ACC112 (cell line): ENCODE results near the gene INA.
"Not testable (repeated sequence)": the region's sequence is repeated elsewhere in the genome, so short reads cannot be mapped to it uniquely, and the experiment has no call there.

ENCODE experiments used
- H2AFZ ChIP-seq: fragments of 200-600 bp; sonication (generic); one replicate; pipeline ENCODE4 v1.6.0; 2017; ENCODE audit warnings: antibody characterized with exemption, low read length; ENCODE audit not compliant: unreplicated experiment
- H3K27ac ChIP-seq: fragments of 200-600 bp; sonication (generic); 2 replicates; pipeline ENCODE4 v1.5.1; 2014; ENCODE audit warnings: low read depth, mild to moderate bottlenecking, antibody characterized with exemption, low read length, moderate library complexity
- H3K27me3 ChIP-seq: fragments of 200-600 bp; sonication (generic); 2 replicates; pipeline ENCODE4 v1.6.1; 2014; ENCODE audit warnings: mild to moderate bottlenecking, antibody characterized with exemption, low read length, moderate library complexity, mixed read lengths; ENCODE audit not compliant: insufficient read depth
- H3K36me3 ChIP-seq: fragments of 200-600 bp; sonication (generic); 2 replicates; pipeline ENCODE4 v1.6.1; 2016; ENCODE audit warnings: mild to moderate bottlenecking, antibody characterized with exemption, low read length, moderate library complexity, mixed read lengths; ENCODE audit not compliant: insufficient read depth
- H3K4me1 ChIP-seq: fragments of 200-600 bp; sonication (generic); one replicate; pipeline ENCODE4 v1.6.1; 2016; ENCODE audit warnings: low read length, mixed read lengths; ENCODE audit not compliant: insufficient read depth, unreplicated experiment, control insufficient read depth
- H3K4me3 ChIP-seq: fragments of 200-600 bp; sonication (generic); 2 replicates; pipeline ENCODE4 v1.5.1; 2014; ENCODE audit warnings: mild to moderate bottlenecking, low read depth, low read length
- H3K79me2 ChIP-seq: fragments of 200-600 bp; sonication (generic); one replicate; pipeline ENCODE4 v1.6.0; 2016; ENCODE audit warnings: low read length; ENCODE audit not compliant: control insufficient read depth, unreplicated experiment, insufficient read depth

Gene INA

DNA sequence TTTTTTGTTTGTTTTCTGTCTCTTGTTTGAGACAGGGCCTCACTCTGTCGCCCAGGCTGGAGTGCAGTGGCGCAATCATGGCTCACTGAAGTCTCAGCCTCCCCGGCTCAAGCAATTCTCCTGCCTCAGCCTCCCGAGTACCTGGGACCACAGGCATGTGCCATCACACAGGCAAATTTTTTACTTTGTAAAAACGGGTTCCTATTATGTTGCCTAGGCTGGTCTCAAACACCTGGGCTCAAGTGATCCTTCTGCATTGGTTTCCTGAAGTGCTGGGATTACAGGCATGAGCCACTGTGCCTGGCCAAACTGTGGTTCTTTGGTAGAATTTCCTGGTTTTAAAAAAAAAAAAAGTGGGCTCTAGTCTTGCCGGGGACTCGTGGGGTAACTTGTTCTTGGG is 31.4 kb upstream of the INA start, which contains the start of gene RPEL1:
TSS of gene RPEL1 (plus strand) at position 301 of the 400 bp plus-strand sequence. CDS start 110 bp downstream, outside the sequence.
- peaks cover 14% of the 10 kb centered on the region for H3K4me1 ChIP-seq
- not testable (repeated sequence) for H3K79me2 ChIP-seq, H3K36me3 ChIP-seq, H2AFZ ChIP-seq, H3K27me3 ChIP-seq, H3K4me3 ChIP-seq, H3K27ac ChIP-seq

DNA sequence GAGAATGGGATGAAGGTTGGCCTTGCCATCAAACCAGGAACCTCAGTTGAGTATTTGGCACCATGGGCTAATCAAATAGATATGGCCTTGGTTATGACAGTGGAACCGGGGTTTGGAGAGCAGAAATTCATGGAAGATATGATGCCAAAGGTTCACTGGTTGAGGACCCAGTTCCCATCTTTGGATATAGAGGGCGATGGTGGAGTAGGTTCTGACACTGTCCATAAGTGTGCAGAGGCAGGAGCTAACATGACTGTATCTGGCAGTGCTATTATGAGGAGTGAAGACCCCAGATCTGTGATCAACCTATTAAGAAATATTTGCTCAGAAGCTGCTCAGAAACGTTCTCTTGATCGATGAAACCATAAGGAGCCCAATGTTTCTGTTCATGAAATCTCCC is 30.6 kb upstream of the INA start:
- Histone ChIP-seq H2AFZ (no peak overlapping the region), H3K36me3 (no peaks in the 10 kb centered on the region), H3K27me3 (no peaks in the 10 kb centered on the region), H3K4me1 (peaks cover 11% of the 10 kb centered on the region), H3K79me2 (no peaks in the 10 kb centered on the region), H3K27ac (no peak overlapping the region), H3K4me3 (no peak overlapping the region)

DNA sequence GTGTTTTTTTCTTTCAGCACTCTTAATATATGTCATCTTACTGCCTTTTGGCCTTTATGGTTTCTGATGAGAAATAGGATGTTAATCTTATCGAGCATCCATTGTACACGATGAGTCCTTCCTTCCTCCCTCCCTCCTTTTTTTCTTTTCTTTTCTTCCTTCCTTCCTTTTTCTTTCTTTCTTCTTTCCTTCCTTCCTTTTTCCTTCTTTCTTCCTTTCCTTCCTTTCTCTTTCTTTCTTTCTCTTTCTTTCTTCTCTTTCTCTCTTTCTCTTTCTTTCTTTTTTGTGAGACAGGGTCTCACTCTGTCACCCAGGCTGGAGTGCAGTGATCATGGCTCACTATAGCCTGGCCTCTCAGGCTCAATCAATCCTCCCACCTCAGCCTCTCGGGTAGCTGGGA is 22.8 kb upstream of the INA start:
- no peak overlapping the region for H3K4me3 ChIP-seq
- H3K27ac ChIP-seq = no peak overlapping the region
- peaks cover 4% of the 10 kb centered on the region for H3K4me1 ChIP-seq

DNA sequence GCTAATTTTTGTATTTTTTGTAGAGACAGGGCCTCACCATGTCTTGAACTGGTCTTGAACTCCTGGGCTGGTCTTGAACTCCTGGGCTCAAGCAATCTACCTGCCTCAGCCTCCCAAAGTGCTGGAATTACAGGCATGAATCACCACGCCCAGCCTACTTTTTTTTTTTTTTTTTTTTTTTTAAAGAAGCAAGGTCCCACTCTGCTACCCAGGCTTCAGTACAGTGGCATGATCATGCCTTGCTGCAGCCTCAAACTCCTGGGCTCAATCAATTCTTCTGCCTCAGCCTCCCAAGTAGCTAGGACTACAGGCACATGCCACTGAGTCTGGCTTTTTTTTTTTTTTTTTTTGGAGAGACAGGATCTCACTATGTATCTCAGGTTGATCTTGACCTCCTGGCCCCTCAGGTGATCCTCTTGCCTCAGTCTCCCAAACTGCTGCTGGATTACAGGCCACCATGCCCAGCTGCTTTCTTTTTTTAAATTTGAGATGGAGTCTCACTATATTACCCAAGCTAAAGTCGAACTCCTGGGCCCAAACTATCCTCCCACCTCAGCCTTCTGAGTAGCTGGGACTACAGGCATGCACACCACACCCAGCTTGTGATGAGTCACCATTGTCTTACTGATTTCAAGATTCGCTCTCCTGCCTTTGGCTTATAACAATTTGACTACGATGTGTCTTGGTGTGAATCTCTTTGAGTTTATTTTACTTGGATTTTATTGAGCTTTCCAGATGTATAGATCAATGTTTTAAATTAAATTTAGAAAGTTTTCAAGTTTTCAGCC is 22.2 kb upstream of the INA start:
- Histone ChIP-seq H2AFZ (no peak overlapping the region), H3K36me3 (no peaks in the 10 kb centered on the region), H3K79me2 (no peaks in the 10 kb centered on the region), H3K4me1 (peaks cover 4% of the 10 kb centered on the region), H3K4me3 (no peak overlapping the region), H3K27me3 (no peaks in the 10 kb centered on the region), H3K27ac (no peak overlapping the region)

More for the DNA sequence above, 22.8 kb upstream of the INA start:
- no peaks in the 10 kb centered on the region for H3K27me3 ChIP-seq
- no peaks in the 10 kb centered on the region for H3K36me3 ChIP-seq
- H3K79me2 ChIP-seq = no peaks in the 10 kb centered on the region
- no peak overlapping the region for H2AFZ ChIP-seq

DNA sequence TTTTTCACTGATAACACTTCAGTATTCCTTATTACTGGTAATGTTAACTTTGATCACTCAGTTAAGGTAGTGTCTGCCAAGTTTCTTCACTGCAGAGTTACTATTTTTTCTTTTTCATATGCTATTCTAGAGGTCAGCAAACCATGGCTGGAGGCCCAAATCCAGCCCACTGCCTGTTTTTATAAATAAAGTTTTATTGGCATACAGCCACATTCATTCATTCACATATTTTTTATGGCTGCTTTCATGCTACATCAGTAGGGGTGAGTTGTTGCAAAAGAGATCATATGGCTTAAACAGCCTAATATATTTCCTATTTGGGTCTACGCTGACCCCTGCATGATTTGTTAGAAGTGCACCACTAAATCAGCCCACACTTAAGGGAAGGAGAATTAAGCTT is 20.3 kb upstream of the INA start:
- Histone ChIP-seq H3K4me1 (peaks cover 4% of the 10 kb centered on the region), H3K4me3 (no peak overlapping the region), H3K36me3 (no peaks in the 10 kb centered on the region), H3K79me2 (no peaks in the 10 kb centered on the region), H3K27ac (no peak overlapping the region), H2AFZ (no peak overlapping the region), H3K27me3 (no peaks in the 10 kb centered on the region)

DNA sequence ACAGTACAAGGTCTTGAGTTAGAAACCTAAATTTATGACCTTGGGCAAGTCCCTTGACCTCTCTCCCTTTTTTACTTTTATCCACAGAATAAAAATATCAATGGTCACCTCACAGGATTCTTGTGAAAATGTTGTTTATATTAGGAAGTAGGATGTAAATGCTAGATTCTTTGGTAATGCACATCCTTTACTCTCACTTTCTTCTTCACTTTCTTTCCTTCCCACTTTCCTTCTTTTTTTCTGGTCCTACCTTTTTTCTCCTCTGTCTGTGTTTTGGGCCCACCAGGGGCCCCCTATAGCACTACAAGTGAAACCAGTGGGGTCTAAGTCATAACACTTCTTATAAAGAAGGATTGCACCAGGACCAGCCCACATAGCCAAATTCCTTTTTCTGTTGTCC is 19.1 kb upstream of the INA start:
- Histone ChIP-seq H3K27ac (no peak overlapping the region), H3K27me3 (no peaks in the 10 kb centered on the region), H2AFZ (no peak overlapping the region), H3K79me2 (no peaks in the 10 kb centered on the region), H3K4me3 (no peak overlapping the region), H3K4me1 (peaks cover 4% of the 10 kb centered on the region), H3K36me3 (no peaks in the 10 kb centered on the region)

DNA sequence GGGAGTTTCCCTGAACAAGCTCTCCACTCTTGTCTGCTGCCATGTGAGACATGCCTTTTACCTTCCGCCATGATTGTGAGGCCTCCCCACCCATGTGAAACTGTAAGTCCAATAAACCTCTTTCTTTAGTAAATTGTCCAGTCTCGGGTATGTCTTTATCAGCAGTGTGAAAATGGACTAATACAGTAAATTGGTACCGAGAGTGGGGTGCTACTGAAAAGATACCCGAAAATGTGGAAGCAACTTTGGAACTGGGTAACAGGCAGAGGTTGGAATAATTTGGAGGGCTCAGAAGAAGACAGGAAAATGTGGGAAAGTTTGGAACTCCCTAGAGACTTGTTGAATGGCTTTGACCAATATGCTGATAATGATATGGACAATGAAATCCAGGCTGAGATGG is 18.0 kb upstream of the INA start:
- H3K79me2 ChIP-seq, H3K4me1 ChIP-seq, H3K4me3 ChIP-seq, H2AFZ ChIP-seq, H3K36me3 ChIP-seq, H3K27ac ChIP-seq, H3K27me3 ChIP-seq: not testable (repeated sequence)

DNA sequence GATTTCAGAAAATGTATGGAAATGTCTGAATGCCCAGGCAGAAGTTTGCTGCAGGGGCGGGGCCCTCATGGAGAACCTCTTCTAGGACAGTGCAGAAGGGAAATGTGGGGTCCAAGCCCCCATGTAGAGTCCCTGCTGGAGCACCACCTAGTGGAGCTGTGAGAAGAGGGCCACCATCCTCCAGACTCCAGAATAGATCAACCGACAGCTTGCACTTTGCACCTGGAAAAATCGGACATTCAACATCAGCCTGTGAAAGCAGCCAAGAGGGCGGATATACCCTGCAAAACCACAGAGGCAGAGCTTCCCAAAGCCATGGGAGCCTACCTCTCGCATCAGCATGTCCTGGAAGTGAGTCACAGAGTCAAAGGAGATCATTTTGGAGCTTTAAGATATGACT is 16.9 kb upstream of the INA start:
- Histone ChIP-seq H3K36me3 (no peaks in the 10 kb centered on the region), H3K79me2 (no peaks in the 10 kb centered on the region), H3K4me1 (peaks cover 2% of the 10 kb centered on the region), H2AFZ (no peak overlapping the region), H3K27ac (no peak overlapping the region), H3K27me3 (peaks cover 7% of the 10 kb centered on the region; the same call in 1 of the 2 replicates), H3K4me3 (no peak overlapping the region)

DNA sequence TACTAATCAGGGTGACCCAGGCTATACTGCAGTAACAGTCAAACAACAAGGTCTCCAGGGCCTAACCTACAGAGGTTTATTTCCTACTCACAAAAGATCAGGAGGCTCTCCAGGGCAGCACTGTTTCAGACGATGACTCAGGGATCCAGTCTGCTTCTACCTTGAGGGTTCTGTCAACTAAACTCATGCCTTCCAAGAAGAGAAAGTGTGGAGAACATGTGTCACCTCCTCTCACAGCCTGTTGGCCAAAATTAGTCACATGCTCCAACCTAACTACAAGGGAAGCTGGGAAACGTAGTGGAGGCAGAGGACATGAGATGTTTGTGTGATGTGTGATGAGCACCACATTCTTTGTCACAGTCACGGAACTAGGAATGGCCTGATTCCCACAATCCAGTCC is 14.7 kb upstream of the INA start:
- no peaks in the 10 kb centered on the region for H3K36me3 ChIP-seq
- H3K4me3 ChIP-seq = no peak overlapping the region
- H2AFZ ChIP-seq = no peak overlapping the region
- H3K79me2 ChIP-seq = no peaks in the 10 kb centered on the region
- no peak overlapping the region for H3K27ac ChIP-seq
- H3K4me1 ChIP-seq = no peaks in the 10 kb centered on the region
- H3K27me3 ChIP-seq = peaks cover 17% of the 10 kb centered on the region

DNA sequence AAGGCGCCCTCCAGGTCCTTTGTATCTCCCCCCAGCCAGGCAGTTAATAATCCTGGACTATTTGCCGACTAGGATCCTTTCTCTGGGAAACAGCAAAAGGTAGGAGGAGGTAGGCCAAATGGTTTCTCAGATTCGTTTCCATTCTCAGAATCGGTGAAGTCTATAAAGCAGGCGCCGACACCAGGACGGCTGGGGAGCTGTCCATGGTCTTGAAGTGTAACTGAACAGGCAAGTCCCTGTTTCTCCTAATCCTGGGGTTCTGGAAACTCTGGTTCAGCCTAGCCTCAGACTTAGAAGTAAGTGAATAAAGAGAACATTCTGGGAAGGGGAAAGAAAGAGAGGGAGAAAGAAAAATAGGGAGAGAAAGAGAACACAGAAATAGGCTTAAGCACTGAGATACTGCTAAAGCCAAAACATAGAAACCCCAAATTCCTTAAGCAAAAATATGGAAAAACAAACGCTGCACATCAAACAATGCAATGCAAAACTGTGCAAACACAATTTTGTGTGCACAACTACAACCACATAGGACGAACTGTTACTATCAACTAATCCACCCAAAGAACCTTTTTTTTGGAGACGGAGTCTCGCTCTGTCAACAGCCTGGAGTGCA is 11.1 kb upstream of the INA start:
- H3K36me3 ChIP-seq = no peaks in the 10 kb centered on the region
- no peak overlapping the region for H3K27ac ChIP-seq
- peaks cover 34% of the 10 kb centered on the region for H3K27me3 ChIP-seq
- no peak overlapping the region for H3K4me3 ChIP-seq
- no peaks in the 10 kb centered on the region for H3K4me1 ChIP-seq
- no peak overlapping the region for H2AFZ ChIP-seq
- H3K79me2 ChIP-seq = no peaks in the 10 kb centered on the region

DNA sequence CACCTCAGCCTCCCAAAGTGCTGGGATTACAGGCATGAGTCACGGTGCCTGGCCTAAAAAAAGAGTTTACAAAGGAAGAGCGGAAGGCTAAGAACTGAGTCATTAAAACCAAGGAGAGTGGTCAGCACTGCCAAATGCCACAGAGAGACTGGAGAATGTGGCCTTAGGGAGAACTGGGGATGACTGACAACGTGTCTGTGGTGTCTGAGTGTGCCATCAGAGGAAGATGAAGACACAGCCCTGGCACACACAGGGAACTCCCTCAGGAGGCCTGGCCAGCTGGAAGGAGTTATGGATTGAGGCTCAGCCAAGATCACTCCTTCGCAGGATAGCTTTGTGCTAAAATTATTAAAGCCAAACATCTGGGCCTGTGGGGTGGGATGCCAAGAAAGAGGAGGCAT is 3.9 kb upstream of the INA start:
- Histone ChIP-seq H3K27me3 (peaks cover 39% of the 10 kb centered on the region), H3K27ac (peak overlapping the region; percentile 36; the same call in 1 of the 2 replicates), H3K4me3 (peak overlapping the region; percentile 16; the same call in 1 of the 2 replicates), H3K79me2 (no peaks in the 10 kb centered on the region), H3K36me3 (no peaks in the 10 kb centered on the region), H2AFZ (no peak overlapping the region), H3K4me1 (peaks cover 21% of the 10 kb centered on the region)
